Spleen (tissue), 7 donors: ENCODE measurements around the gene DUSP16.

Experiments
- CTCF ChIP-seq, 11 experiments: fragments of 200-600 bp in 7 of 11; fragments of 450-650 bp in 4 of 11; sonication (generic) in 4 of 11; IDR thresholded peaks in 8 of 11; conservative IDR thresholded peaks in 3 of 11; 1 replicate in 7 of 11; 2 replicates in 4 of 11; pipeline versions ENCODE4 v1.4.0 to v1.8.0; 2016 to 2021; ENCODE audit warnings: antibody characterized with exemption in 11 of 11, inconsistent platforms in 4 of 11, mild to moderate bottlenecking in 1 of 11
- POLR2AphosphoS5 ChIP-seq, 3 donors: sonication (generic); formaldehyde crosslinking; IDR thresholded peaks; one replicate each; pipeline ENCODE4 v1.5.1; 2017; ENCODE audit warnings: antibody characterized with exemption in 3 of 3
- donor health status: DM: no; HTN: no; CAD: no; lungs with moderate emphysema.
- donor health status: DM: no; HTN: no; CAD: no.
- donor health status: DM: no; HTN: no; CAD: no.

GRCh38 chr12:12451098-12451497 lies 111.6 kb downstream of the DUSP16 start:
- TF ChIP-seq POLR2AphosphoS5 (IDR thresholded peaks at IDR 0.05) (no peak), CTCF (IDR thresholded peaks at IDR 0.05 in 8 of 11, conservative IDR thresholded peaks at IDR 0.05 in 3 of 11) (no peak)
